K562 (cell line): Measurements from ENCODE around the gene ARHGAP24.

Source experiments
- ARID2 ChIP-seq: fragments of 450-650 bp; IDR thresholded peaks from 2 replicates; pipeline ENCODE4 v1.6.1; 2017; ENCODE audit warnings: antibody characterized with exemption, mild to moderate bottlenecking
- BRD4 ChIP-seq: fragments of 200-600 bp; sonication (generic); IDR thresholded peaks from 2 replicates; pipeline ENCODE4 v1.6.1; 2017; ENCODE audit warnings: inconsistent platforms
- FOXM1 ChIP-seq, 2 experiments: fragments of 450-650 bp in 1 of 2; sonication (generic) in 1 of 2; formaldehyde crosslinking in 1 of 2; IDR thresholded peaks; 2 replicates each; pipeline versions ENCODE4 v1.6.1 to v1.9.0; 2017 to 2022; ENCODE audit warnings: low read depth in 2 of 2, mild to moderate bottlenecking in 2 of 2, missing genetic modification reagents in 1 of 2, moderate library complexity in 1 of 2
- GATAD2A ChIP-seq: fragments of 450-650 bp; IDR thresholded peaks from 2 replicates; pipeline ENCODE4 v1.6.1; 2017
- POLR2A ChIP-seq: fragments of 450-650 bp; conservative IDR thresholded peaks from 2 replicates; pipeline ENCODE4 v1.6.1; 2016
- RBBP5 ChIP-seq: fragments of 200-600 bp; sonication (generic); IDR thresholded peaks from 2 replicates; pipeline ENCODE4 v1.6.1; 2012; ENCODE audit warnings: borderline replicate concordance, mild to moderate bottlenecking, low read length, control low read depth, inconsistent platforms; ENCODE audit not compliant: insufficient read depth, poor library complexity, severe bottlenecking
- SIN3A ChIP-seq, 2 experiments: fragments of 150-350 bp in 1 of 2; IDR thresholded peaks; 2 replicates each; pipeline ENCODE4 v1.6.1; 2011 to 2016; ENCODE audit warnings: borderline replicate concordance in 2 of 2, low read depth in 2 of 2, low read length in 2 of 2, mild to moderate bottlenecking in 2 of 2, moderate library complexity in 2 of 2; ENCODE audit not compliant: control insufficient read depth in 1 of 2
- ZNF174 ChIP-seq: fragments of 250-450 bp; sonication (Bioruptor Pico); IDR thresholded peaks from 2 replicates; pipeline ENCODE4 v1.4.0; 2020; ENCODE audit warnings: mild to moderate bottlenecking
- ZNF384 ChIP-seq: IDR thresholded peaks from 2 replicates; pipeline ENCODE4 v1.6.1; 2012; ENCODE audit warnings: low read depth, low read length, improper control_type of control experiment
- TF ChIP-seq, protein P1 (sequence below), 3 experiments: IDR thresholded peaks in 2 of 3; conservative IDR thresholded peaks in 1 of 3; 2 replicates each; pipeline ENCODE4 v1.5.1; 2011 to 2012; ENCODE audit warnings: low read length in 3 of 3, mild to moderate bottlenecking in 3 of 3, control low read depth in 2 of 3, improper control_type of control experiment in 1 of 3, inconsistent platforms in 1 of 3, low read depth in 1 of 3, mixed read lengths in 1 of 3, moderate library complexity in 1 of 3; ENCODE audit not compliant: insufficient read depth in 2 of 3
- TF ChIP-seq, protein P2 (sequence below), 2 experiments: fragments of 450-650 bp; formaldehyde crosslinking in 1 of 2; IDR thresholded peaks; 2 replicates each; pipeline versions ENCODE4 v1.4.0 to v1.6.1; 2014 to 2020; ENCODE audit warnings: mild to moderate bottlenecking in 2 of 2, borderline replicate concordance in 1 of 2, low read depth in 1 of 2
- TF ChIP-seq, protein P3 (sequence below): sonication (generic); formaldehyde crosslinking; IDR thresholded peaks from 2 replicates; pipeline ENCODE4 v1.5.0; 2020; ENCODE audit warnings: missing genetic modification reagents
- TF ChIP-seq, protein P4 (sequence below): fragments of 450-650 bp; IDR thresholded peaks from 2 replicates; pipeline ENCODE4 v1.6.1; 2017; ENCODE audit warnings: antibody characterized with exemption, mild to moderate bottlenecking
- TF ChIP-seq, protein P5 (sequence below), 2 experiments: fragments of 450-650 bp in 1 of 2; sonication (generic) in 1 of 2; formaldehyde crosslinking in 1 of 2; IDR thresholded peaks in 1 of 2; conservative IDR thresholded peaks in 1 of 2; 2 replicates each; pipeline versions ENCODE4 v1.6.1 to v1.8.1; 2016 to 2023; ENCODE audit warnings: mild to moderate bottlenecking in 2 of 2, moderate library complexity in 2 of 2, inconsistent platforms in 1 of 2, missing genetic modification reagents in 1 of 2

DNA sequence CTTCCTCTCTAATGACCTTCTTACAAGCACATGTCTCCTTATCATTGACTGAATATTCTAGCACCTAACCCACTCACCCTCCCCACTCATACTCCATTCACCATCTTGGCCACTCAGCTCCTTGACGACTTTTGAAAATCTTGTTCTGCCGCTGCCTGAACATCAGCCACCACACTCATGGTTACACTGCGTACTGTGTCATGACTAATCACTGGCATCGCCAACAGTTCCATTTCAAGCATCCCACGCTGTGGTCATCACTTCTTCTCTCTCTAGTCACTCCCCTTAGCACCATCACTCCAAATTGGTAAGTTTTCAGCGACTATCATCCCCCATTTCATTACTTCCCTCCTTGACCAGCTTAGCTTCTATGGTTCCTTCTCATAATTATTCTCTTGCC is 532.1 kb downstream of the ARHGAP24 start:
- TF ChIP-seq, protein P1, sequence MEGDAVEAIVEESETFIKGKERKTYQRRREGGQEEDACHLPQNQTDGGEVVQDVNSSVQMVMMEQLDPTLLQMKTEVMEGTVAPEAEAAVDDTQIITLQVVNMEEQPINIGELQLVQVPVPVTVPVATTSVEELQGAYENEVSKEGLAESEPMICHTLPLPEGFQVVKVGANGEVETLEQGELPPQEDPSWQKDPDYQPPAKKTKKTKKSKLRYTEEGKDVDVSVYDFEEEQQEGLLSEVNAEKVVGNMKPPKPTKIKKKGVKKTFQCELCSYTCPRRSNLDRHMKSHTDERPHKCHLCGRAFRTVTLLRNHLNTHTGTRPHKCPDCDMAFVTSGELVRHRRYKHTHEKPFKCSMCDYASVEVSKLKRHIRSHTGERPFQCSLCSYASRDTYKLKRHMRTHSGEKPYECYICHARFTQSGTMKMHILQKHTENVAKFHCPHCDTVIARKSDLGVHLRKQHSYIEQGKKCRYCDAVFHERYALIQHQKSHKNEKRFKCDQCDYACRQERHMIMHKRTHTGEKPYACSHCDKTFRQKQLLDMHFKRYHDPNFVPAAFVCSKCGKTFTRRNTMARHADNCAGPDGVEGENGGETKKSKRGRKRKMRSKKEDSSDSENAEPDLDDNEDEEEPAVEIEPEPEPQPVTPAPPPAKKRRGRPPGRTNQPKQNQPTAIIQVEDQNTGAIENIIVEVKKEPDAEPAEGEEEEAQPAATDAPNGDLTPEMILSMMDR (IDR thresholded peaks at IDR 0.05 in 2 of 3, conservative IDR thresholded peaks at IDR 0.05 in 1 of 3; ENCODE audit: insufficient read depth in 2 of 3, low read depth in 1 of 3, low read length in 3 of 3) = no peak
- TF ChIP-seq, protein P2, sequence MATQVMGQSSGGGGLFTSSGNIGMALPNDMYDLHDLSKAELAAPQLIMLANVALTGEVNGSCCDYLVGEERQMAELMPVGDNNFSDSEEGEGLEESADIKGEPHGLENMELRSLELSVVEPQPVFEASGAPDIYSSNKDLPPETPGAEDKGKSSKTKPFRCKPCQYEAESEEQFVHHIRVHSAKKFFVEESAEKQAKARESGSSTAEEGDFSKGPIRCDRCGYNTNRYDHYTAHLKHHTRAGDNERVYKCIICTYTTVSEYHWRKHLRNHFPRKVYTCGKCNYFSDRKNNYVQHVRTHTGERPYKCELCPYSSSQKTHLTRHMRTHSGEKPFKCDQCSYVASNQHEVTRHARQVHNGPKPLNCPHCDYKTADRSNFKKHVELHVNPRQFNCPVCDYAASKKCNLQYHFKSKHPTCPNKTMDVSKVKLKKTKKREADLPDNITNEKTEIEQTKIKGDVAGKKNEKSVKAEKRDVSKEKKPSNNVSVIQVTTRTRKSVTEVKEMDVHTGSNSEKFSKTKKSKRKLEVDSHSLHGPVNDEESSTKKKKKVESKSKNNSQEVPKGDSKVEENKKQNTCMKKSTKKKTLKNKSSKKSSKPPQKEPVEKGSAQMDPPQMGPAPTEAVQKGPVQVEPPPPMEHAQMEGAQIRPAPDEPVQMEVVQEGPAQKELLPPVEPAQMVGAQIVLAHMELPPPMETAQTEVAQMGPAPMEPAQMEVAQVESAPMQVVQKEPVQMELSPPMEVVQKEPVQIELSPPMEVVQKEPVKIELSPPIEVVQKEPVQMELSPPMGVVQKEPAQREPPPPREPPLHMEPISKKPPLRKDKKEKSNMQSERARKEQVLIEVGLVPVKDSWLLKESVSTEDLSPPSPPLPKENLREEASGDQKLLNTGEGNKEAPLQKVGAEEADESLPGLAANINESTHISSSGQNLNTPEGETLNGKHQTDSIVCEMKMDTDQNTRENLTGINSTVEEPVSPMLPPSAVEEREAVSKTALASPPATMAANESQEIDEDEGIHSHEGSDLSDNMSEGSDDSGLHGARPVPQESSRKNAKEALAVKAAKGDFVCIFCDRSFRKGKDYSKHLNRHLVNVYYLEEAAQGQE (IDR thresholded peaks at IDR 0.05; ENCODE audit: borderline replicate concordance) = no peak
- TF ChIP-seq, protein P2 (CRISPR knock-in tag; IDR thresholded peaks at IDR 0.05; ENCODE audit: low read depth) = no peak
- TF ChIP-seq FOXM1 (IDR thresholded peaks at IDR 0.05; ENCODE audit: low read depth) = no peak
- no peak for TF ChIP-seq FOXM1 (CRISPR knock-in tag; IDR thresholded peaks at IDR 0.05; ENCODE audit: low read depth)
- TF ChIP-seq ZNF174 (CRISPR knock-in tag) = no peak
- TF ChIP-seq, protein P3, sequence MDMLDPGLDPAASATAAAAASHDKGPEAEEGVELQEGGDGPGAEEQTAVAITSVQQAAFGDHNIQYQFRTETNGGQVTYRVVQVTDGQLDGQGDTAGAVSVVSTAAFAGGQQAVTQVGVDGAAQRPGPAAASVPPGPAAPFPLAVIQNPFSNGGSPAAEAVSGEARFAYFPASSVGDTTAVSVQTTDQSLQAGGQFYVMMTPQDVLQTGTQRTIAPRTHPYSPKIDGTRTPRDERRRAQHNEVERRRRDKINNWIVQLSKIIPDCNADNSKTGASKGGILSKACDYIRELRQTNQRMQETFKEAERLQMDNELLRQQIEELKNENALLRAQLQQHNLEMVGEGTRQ (CRISPR knock-in tag) = no peak
- TF ChIP-seq, protein P4, sequence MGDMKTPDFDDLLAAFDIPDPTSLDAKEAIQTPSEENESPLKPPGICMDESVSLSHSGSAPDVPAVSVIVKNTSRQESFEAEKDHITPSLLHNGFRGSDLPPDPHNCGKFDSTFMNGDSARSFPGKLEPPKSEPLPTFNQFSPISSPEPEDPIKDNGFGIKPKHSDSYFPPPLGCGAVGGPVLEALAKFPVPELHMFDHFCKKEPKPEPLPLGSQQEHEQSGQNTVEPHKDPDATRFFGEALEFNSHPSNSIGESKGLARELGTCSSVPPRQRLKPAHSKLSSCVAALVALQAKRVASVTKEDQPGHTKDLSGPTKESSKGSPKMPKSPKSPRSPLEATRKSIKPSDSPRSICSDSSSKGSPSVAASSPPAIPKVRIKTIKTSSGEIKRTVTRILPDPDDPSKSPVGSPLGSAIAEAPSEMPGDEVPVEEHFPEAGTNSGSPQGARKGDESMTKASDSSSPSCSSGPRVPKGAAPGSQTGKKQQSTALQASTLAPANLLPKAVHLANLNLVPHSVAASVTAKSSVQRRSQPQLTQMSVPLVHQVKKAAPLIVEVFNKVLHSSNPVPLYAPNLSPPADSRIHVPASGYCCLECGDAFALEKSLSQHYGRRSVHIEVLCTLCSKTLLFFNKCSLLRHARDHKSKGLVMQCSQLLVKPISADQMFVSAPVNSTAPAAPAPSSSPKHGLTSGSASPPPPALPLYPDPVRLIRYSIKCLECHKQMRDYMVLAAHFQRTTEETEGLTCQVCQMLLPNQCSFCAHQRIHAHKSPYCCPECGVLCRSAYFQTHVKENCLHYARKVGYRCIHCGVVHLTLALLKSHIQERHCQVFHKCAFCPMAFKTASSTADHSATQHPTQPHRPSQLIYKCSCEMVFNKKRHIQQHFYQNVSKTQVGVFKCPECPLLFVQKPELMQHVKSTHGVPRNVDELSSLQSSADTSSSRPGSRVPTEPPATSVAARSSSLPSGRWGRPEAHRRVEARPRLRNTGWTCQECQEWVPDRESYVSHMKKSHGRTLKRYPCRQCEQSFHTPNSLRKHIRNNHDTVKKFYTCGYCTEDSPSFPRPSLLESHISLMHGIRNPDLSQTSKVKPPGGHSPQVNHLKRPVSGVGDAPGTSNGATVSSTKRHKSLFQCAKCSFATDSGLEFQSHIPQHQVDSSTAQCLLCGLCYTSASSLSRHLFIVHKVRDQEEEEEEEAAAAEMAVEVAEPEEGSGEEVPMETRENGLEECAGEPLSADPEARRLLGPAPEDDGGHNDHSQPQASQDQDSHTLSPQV = no peak
- no peak for TF ChIP-seq POLR2A
- TF ChIP-seq SIN3A (IDR thresholded peaks at IDR 0.05; ENCODE audit: borderline replicate concordance in 2 of 2, control insufficient read depth in 1 of 2, low read depth in 2 of 2, low read length in 2 of 2) = no peak
- TF ChIP-seq BRD4 = no peak
- no peak for TF ChIP-seq ZNF384
- TF ChIP-seq ARID2 = no peak
- no peak for TF ChIP-seq GATAD2A
- TF ChIP-seq, protein P5, sequence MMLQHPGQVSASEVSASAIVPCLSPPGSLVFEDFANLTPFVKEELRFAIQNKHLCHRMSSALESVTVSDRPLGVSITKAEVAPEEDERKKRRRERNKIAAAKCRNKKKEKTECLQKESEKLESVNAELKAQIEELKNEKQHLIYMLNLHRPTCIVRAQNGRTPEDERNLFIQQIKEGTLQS (IDR thresholded peaks at IDR 0.05) = no peak
- TF ChIP-seq, protein P5 (CRISPR knock-in tag; conservative IDR thresholded peaks at IDR 0.05) = no peak
- no peak for TF ChIP-seq RBBP5
